HCT116 (cell line): ENCODE results near the gene ANAPC2.

Experiments used
- EGR1 ChIP-seq: IDR thresholded peaks from 2 replicates; pipeline ENCODE4 v1.6.1; 2012; ENCODE audit warnings: low read depth
- EZH2phosphoT487 ChIP-seq: fragments of 200-600 bp; IDR thresholded peaks from 2 replicates; pipeline ENCODE4 v1.6.1; 2018; ENCODE audit warnings: antibody characterized with exemption, borderline replicate concordance
- JUND ChIP-seq: IDR thresholded peaks from 2 replicates; pipeline ENCODE4 v1.6.1; 2012
- POLR2A ChIP-seq: IDR thresholded peaks from 2 replicates; pipeline ENCODE4 v1.7.0; 2011; ENCODE audit warnings: borderline replicate concordance; ENCODE audit not compliant: insufficient read depth, insufficient read length; ENCODE audit errors: extremely low read depth
- POLR2AphosphoS5 ChIP-seq: IDR thresholded peaks from 2 replicates; pipeline ENCODE4 v1.6.1; 2011; ENCODE audit warnings: mild to moderate bottlenecking, low read depth, low read length, moderate library complexity
- SP1 ChIP-seq: IDR thresholded peaks from 2 replicates; pipeline ENCODE4 v1.6.1; 2012; ENCODE audit warnings: low read depth
- ZFX ChIP-seq: fragments of 450-650 bp; IDR thresholded peaks from 2 replicates; pipeline ENCODE4 v1.6.1; 2017
- ZNF274 ChIP-seq: fragments of 200-500 bp; sonication (Bioruptor generic); IDR thresholded peaks from 2 replicates; pipeline ENCODE4 v1.6.1; 2014; ENCODE audit warnings: mild to moderate bottlenecking, low read depth, low read length, inconsistent platforms
- TF ChIP-seq, protein P1 (sequence below), 3 experiments: fragments of 200-600 bp in 1 of 3; sonication (generic) in 1 of 3; IDR thresholded peaks in 2 of 3; conservative IDR thresholded peaks in 1 of 3; 2 replicates each; pipeline ENCODE4 v1.5.1; 2012 to 2017; ENCODE audit warnings: low read depth in 2 of 3, low read length in 2 of 3, antibody characterized with exemption in 1 of 3, borderline replicate concordance in 1 of 3, control low read depth in 1 of 3, mild to moderate bottlenecking in 1 of 3, mixed read lengths in 1 of 3, mixed run types in 1 of 3, moderate library complexity in 1 of 3; ENCODE audit not compliant: insufficient read depth in 1 of 3
- TF ChIP-seq, protein P2 (sequence below): IDR thresholded peaks from 2 replicates; pipeline ENCODE4 v1.6.1; 2012; ENCODE audit warnings: low read depth
- TF ChIP-seq, protein P3 (sequence below): IDR thresholded peaks from 2 replicates; pipeline ENCODE4 v1.6.1; 2011; ENCODE audit warnings: mild to moderate bottlenecking, low read length, moderate library complexity; ENCODE audit not compliant: insufficient replicate concordance; ENCODE audit errors: extremely low read depth

DNA sequence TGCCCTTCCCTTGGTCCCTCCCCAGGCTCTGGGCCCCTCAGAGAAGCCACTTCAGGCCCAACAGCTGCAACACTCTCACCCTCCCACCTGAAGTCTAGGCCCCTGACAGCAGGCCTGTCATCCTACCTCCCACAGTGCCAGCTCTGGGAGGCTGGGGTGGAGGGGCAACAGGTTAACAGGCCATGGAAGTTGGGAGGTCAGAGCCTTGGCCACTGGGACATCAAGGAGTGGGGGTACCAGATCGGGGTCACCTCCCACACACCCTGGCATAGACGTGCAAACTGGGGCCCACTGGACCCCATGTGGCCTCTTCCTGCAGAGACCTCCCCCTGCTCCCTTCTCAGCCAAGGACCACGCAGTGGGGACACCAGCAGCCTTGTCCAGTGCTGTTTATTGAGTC is 2.9 kb upstream of the ANAPC2 start:
- TF ChIP-seq, protein P1, sequence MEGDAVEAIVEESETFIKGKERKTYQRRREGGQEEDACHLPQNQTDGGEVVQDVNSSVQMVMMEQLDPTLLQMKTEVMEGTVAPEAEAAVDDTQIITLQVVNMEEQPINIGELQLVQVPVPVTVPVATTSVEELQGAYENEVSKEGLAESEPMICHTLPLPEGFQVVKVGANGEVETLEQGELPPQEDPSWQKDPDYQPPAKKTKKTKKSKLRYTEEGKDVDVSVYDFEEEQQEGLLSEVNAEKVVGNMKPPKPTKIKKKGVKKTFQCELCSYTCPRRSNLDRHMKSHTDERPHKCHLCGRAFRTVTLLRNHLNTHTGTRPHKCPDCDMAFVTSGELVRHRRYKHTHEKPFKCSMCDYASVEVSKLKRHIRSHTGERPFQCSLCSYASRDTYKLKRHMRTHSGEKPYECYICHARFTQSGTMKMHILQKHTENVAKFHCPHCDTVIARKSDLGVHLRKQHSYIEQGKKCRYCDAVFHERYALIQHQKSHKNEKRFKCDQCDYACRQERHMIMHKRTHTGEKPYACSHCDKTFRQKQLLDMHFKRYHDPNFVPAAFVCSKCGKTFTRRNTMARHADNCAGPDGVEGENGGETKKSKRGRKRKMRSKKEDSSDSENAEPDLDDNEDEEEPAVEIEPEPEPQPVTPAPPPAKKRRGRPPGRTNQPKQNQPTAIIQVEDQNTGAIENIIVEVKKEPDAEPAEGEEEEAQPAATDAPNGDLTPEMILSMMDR (IDR thresholded peaks at IDR 0.05 in 2 of 3, conservative IDR thresholded peaks at IDR 0.05 in 1 of 3; ENCODE audit: borderline replicate concordance in 1 of 3, insufficient read depth in 1 of 3, low read depth in 2 of 3, low read length in 2 of 3), result no peak
- TF ChIP-seq POLR2A (no peak), EZH2phosphoT487 (no peak), POLR2AphosphoS5 (no peak), JUND (no peak), EGR1 (no peak), ZNF274 (no peak), ZFX (no peak), SP1 (no peak)
- TF ChIP-seq, protein P2, sequence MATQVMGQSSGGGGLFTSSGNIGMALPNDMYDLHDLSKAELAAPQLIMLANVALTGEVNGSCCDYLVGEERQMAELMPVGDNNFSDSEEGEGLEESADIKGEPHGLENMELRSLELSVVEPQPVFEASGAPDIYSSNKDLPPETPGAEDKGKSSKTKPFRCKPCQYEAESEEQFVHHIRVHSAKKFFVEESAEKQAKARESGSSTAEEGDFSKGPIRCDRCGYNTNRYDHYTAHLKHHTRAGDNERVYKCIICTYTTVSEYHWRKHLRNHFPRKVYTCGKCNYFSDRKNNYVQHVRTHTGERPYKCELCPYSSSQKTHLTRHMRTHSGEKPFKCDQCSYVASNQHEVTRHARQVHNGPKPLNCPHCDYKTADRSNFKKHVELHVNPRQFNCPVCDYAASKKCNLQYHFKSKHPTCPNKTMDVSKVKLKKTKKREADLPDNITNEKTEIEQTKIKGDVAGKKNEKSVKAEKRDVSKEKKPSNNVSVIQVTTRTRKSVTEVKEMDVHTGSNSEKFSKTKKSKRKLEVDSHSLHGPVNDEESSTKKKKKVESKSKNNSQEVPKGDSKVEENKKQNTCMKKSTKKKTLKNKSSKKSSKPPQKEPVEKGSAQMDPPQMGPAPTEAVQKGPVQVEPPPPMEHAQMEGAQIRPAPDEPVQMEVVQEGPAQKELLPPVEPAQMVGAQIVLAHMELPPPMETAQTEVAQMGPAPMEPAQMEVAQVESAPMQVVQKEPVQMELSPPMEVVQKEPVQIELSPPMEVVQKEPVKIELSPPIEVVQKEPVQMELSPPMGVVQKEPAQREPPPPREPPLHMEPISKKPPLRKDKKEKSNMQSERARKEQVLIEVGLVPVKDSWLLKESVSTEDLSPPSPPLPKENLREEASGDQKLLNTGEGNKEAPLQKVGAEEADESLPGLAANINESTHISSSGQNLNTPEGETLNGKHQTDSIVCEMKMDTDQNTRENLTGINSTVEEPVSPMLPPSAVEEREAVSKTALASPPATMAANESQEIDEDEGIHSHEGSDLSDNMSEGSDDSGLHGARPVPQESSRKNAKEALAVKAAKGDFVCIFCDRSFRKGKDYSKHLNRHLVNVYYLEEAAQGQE, result no peak
- TF ChIP-seq, protein P3, sequence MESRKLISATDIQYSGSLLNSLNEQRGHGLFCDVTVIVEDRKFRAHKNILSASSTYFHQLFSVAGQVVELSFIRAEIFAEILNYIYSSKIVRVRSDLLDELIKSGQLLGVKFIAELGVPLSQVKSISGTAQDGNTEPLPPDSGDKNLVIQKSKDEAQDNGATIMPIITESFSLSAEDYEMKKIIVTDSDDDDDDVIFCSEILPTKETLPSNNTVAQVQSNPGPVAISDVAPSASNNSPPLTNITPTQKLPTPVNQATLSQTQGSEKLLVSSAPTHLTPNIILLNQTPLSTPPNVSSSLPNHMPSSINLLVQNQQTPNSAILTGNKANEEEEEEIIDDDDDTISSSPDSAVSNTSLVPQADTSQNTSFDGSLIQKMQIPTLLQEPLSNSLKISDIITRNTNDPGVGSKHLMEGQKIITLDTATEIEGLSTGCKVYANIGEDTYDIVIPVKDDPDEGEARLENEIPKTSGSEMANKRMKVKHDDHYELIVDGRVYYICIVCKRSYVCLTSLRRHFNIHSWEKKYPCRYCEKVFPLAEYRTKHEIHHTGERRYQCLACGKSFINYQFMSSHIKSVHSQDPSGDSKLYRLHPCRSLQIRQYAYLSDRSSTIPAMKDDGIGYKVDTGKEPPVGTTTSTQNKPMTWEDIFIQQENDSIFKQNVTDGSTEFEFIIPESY, result no peak
